GM21825 (cell line): ENCODE results near the gene STK25.
"Not testable (repeated sequence)": the region's sequence is repeated elsewhere in the genome, so short reads cannot be mapped to it uniquely, and the experiment has no call there.

Source experiments
- ATAC-seq: cut with Tn5 transposase; IDR thresholded peaks from one replicate; pipeline ENCODE4 v1.9.1; 2021; ENCODE audit warnings: mild to moderate bottlenecking, moderate library complexity; ENCODE audit not compliant: unreplicated experiment

Gene STK25

GRCh38 chr2:241511091-241511741 lies 2.8 kb upstream of the STK25 start:
- ATAC-seq: no peak

GRCh38 chr2:241509155-241509784 lies 886 bp upstream of the STK25 start:
- ATAC-seq: no peak

DNA sequence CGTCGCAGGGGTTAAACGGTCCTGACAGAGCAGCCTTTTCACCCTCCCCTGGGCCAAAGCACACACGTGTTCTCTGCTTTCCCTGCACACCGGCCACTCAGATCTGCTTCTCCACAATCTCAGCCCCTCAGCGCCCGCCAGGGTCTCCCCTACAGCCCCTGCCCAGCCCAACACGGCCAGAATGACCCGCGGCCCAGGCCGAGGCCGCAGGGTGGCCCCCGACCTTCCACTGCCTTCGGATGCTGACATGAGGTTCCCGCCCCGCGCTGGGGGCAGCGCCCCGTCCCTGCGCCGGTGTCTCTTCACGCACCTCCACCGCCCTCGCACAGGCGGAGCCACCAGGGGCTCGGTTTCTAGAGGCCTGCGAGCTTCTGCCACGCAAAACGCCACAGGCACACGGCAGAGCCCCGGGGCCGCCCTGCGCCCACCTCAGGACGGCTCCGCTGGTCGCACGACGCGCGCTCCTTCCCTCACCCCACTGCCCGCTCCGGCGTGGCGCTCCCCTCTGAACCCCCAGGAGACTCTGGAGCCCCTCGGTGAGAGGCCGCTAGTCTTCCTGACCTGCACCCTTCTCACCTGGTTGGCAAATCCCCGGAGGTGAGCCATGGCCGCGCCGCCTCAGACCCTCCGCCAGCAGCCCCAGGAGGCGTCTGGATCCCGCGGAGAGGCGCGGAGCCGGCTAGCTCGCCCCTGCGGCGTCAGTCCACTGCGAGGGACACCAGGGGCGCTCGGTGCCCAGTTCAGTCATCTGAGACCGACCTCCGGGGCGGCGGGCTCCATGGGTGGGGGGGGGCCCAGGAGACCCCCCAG lies 749 bp downstream of the STK25 start:
- peak; percentile 31 for ATAC-seq

GRCh38 chr2:241506793-241507429 lies 1.5 kb downstream of the STK25 start:
- no peak for ATAC-seq

GRCh38 chr2:241506317-241506716 lies 2.1 kb downstream of the STK25 start:
- not testable (repeated sequence) for ATAC-seq

GRCh38 chr2:241505781-241506201 lies 2.6 kb downstream of the STK25 start:
- ATAC-seq: no peak

DNA sequence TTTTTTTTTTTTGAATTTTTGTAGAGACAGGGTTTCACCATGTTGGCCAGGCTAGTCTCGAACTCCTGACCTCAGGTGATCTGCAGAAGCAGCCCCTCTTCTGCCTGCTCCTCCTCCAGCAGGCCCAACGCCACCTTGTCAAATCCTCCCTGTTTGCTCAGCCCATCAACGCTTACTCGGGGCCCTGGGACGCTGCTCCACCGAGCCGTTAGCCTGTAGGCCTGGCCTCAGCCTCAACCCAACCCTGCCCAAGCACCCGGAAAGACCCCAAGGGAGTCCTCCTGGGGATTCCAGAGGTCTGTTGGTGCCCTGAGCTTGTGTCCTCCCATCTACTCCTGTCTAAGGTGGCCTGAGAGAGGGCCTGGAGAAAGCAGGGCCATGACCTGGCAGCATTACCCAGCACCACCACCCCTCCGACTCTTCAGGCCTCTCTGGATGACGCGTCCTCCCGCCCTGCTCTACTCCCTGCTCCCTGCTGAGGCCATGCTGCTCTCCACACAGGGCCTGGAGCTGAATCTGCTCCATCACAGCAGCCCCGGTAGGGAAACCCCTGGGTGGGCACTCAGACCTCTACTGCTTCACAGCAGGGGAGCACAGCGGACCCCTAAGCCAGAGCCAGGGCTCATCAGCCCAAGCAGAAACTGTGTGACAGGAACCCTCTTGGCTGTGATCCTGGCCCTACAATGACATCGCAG lies 3.2 kb downstream of the STK25 start:
- no peak for ATAC-seq

DNA sequence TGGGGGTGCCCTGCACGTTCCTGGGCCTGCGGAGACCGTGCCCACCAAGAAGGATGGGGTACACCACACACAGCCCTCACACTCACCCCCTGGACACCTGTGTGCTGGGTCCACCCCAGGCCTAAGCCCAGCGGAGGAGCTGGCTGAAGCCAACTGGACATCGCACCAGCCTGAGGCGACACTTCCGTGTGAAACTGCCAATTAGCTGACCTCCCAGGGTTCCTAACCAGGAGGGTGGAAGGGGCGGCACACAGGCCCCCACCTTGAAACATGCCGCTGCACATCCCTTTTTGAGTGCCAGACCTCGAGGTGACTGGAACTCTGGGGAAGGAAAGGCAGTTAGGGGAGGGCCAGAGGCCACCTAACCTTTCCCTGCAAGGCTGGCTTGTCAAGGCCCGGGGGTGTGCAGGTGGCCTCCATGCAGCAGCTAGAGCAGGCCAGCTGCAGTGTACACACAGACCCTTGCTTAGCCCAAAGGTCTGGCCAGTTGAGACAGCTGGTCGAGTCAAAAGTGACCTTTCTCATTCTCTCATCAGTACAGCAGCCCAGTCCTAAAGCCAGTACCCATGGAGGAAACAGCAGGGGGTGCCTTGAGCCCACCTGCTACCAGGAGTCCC lies 4.5 kb downstream of the STK25 start:
- ATAC-seq: no peak

GRCh38 chr2:241502281-241502680 lies 6.1 kb downstream of the STK25 start:
- ATAC-seq: no peak

- ATAC-seq: no peak
Measured at GRCh38 chr2:241501551-241501950, 6.8 kb downstream of the STK25 start.

GRCh38 chr2:241501099-241501541 lies 7.3 kb downstream of the STK25 start:
- ATAC-seq: no peak

DNA sequence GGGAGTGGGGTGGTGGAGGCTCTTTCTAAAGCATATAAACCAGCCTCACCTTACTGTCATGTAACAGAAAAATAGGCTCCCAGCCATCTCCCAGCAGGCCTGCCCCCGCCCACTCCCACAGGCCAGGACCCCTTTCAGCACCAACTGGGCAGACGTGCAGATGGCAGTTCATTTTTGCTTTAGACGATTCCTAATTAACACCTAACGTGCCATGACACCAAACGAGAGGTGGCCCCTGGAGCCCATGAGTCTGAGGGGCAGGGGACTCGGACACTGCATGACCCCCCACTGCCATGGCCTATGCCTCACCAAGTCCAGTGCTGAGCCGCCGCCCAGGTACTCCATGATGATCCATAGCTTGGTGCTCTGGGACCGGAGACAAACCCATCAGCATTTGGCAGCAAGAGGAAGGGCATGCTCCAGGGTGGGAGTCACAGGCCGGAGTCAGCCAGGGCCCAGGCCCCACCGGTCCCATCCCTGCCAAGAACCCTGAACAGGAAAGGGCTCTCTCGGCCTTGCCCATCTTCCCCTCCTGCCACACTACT lies 7.9 kb downstream of the STK25 start:
- ATAC-seq: no peak

DNA sequence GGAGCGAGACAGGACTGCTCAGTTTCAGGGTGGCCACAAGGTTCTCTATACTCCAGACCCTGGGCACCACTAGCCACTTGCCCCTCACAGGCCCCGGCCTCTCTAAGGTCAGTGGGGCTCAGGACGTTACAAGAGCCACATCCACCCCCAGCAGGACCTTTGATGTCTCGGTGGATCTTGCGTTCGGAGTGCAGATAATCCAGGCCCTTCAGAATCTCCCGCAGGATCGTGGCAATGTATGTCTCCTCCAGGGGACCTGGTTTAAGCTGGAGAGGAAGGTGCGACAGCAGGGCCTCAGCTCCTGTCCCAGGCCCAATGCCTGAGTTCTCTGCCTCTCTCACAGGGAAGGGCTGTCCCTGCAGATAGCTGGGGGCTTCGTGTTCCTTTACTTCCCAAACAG lies 8.4 kb downstream of the STK25 start:
- ATAC-seq: no peak

DNA sequence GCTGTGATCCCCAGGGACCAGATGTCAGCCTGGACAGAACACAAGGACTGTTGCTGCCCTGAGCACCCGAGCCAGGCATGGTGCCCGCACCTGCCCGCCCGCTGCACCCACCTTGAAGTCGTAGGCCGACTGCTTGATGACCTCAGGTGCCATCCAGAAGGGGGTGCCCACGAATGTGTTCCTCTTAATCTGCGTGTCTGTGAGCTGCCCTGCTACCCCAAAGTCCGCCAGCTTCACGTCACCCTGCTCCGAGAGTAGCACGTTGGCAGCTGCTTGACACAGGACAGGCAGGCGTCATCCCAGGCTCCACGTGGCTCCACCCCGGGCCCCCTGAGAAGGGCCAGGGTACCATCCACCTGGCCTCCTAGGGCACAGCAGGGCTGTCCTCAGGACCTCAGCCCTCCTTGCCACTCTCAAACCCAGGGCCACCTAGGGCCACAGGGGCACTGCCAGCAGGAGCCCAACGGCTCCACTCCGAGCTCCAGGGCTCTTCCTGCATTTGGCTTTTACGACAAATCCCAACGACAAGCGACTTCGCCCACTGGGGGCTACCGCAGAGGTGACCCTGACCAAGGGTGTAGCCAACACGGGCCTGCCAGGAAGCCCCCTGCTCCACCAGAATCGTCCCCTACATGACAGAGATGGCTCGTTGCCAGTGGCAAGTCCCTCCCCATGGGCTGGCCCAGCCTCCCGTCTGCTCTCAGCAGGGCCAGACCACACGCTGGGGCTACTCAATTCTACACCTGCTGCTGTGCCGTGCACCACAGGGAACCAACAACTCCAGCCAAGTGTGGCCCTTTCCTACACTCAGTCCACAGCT lies 9.0 kb downstream of the STK25 start:
- no peak for ATAC-seq

DNA sequence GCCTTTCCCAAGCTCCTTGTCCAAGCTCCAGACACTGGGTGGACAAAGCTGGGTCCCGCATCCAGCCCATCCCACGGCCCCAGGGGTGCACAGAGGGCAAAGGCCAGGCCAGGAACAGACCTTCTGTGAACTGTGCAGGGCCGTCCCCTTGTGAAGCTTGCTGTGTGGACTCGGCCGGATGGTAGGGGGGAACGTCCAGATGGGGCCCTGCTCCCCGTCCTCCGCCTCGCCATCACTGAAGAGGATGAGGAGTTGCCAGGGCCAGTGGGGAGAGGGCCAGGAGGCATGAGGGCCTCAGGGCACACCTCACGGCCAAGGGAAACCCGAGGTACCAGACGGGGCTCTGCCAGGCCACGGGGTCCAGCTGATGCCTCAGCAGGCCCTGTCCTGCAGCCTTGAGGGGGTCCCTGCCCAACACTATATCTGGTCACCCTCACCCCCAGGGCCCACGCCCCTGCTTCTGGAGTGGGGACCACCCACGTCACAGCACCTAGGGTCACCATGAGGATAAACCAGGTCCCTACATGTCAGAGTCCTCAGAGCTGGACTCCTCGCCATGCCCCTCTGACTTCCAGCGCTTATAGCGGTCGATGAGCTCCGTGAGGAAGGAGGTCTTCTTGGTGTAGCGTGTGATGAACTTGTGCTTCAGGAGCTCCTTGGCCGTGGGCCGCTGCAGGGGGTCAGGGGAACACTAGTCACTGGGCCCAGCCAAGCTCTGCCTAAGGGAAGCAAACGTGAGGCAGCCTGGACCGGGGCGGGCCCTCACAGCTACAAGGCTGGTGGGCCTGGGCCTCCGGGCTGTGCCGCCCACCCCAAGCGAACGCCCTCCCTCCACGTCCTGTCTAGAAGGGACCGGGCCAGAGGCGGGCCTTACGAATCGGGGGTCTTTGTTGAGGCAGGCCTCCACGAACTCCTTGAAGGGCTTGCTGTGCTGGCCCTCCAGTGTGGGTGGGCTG lies 10.0 kb downstream of the STK25 start:
- ATAC-seq: no peak

DNA sequence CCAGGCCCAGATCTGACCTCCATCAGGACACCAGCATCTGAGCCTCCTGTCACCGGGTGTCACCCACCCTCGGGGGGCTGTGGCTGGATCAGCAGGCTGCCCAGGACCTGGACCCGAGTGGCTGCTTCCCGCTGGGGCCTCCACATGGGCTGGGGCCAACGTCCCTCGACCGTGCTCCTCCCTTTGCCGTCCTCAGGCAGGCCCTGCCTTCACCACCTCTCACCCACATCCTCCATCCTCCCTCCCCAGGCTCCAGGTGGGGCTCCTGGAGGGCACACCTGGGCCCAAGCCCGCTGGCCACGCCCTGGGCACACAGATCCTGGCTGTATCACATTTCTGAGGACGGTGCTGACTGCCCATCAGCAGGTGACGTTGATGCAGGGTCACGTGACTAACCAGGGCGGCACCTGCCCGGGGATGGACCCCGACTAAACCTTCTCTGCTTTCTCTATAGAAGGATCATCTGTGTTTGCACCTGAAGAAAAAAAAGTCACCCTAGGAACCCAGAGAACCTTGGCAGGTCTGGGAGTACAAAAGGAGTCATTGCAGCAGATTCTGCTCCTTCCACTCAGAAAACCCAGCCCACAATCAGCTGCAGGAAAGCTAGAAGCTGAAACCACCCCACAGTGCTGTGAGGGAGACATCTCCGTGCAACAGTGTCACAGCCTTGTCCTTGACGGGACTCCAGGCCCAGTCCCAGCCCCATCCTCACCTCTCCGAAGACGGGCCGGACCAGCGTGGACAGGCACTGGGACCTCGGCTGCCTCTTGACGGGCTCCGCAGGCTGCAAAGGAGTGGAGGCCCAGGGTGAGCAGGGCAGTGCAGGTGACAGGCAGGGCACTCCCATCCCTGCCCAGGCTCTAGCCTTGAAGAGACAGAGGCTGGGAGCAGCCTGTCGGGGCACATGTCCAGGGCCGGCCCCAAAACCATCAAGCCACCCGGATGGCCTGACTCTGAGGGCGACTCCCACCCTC lies 11.2 kb downstream of the STK25 start:
- no peak for ATAC-seq
